BLaER1 (cell line): ENCODE results near the gene HBA2.
"Not testable (repeated sequence)": the region's sequence is repeated elsewhere in the genome, so short reads cannot be mapped to it uniquely, and the experiment has no call there.

Experiments used
- H3K27ac ChIP-seq: shearing (Covaris generic); formaldehyde crosslinking; 2 replicates; pipeline ENCODE4 v1.8.1; 2022
- H3K27me3 ChIP-seq: shearing (Covaris generic); formaldehyde crosslinking; 2 replicates; pipeline ENCODE4 v1.8.1; 2022
- H3K36me3 ChIP-seq: shearing (Covaris generic); formaldehyde crosslinking; 2 replicates; pipeline ENCODE4 v1.8.1; 2022
- H3K4me1 ChIP-seq: shearing (Covaris generic); formaldehyde crosslinking; 2 replicates; pipeline ENCODE4 v1.8.1; 2022
- H3K4me2 ChIP-seq: shearing (Covaris generic); formaldehyde crosslinking; 2 replicates; pipeline ENCODE4 v1.8.1; 2022
- H3K4me3 ChIP-seq: shearing (Covaris generic); formaldehyde crosslinking; 2 replicates; pipeline ENCODE4 v1.8.1; 2022
- H3K9ac ChIP-seq: shearing (Covaris generic); formaldehyde crosslinking; 2 replicates; pipeline ENCODE4 v1.8.1; 2022
- H3K9me3 ChIP-seq: shearing (Covaris generic); formaldehyde crosslinking; 2 replicates; pipeline ENCODE4 v1.8.1; 2022
- H4K20me1 ChIP-seq: shearing (Covaris generic); formaldehyde crosslinking; 2 replicates; pipeline ENCODE4 v1.8.1; 2022
- Cebpa-rat ChIP-seq: shearing (Covaris generic); IDR thresholded peaks from 2 replicates; pipeline ENCODE4 v1.8.1; 2022

HBA2 gene

DNA sequence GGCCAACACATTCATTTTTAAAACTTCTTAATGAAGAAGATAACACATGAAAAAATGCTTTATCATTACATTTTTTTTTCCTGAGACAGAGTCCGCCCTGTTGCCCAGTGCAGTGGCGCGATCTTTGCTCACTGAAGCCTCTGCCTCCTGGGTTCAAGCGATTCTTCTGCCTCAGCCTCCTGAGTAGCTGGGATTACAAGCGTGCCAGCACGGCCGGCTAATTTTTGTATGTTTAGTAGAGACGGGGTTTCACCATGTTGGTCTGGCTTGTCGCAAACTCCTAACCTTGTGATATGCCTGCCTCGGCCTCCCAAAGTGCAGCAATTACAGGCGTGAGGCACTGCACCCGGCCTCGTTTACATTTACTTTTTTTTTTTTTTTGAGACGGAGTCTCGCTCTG lies 20.8 kb downstream of the HBA2 start:
- no peak overlapping the region for H3K27ac ChIP-seq
- no peaks in the 10 kb centered on the region for H3K9me3 ChIP-seq
- peaks cover 100% of the 10 kb centered on the region for H3K36me3 ChIP-seq
- no peak overlapping the region for H3K9ac ChIP-seq
- no peak overlapping the region for H3K4me3 ChIP-seq
- no peaks in the 10 kb centered on the region for H3K4me1 ChIP-seq
- no peak for TF ChIP-seq Cebpa-rat
- no peaks in the 10 kb centered on the region for H3K27me3 ChIP-seq
- H3K4me2 ChIP-seq = no peak overlapping the region
- peaks cover 95% of the 10 kb centered on the region for H4K20me1 ChIP-seq

DNA sequence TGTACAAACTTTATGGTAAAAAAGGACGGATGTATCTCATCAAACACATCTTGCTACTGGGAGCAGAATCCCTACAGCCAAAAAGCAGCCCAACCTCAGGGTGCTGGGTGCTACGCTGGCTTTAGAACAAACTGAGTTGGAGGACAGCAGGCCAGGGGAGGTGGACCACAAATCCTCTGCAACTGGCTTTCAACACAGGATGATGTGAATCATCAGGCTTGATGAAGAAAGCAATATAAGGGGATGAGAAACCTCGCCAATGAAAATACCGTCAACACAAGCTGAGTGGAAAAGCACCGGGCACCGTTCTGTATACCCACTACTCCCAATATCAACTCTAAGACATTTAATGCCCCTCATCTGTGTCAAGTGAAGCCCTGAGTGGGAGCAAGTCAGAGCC lies 21.8 kb downstream of the HBA2 start:
- no peak for TF ChIP-seq Cebpa-rat
- no peaks in the 10 kb centered on the region for H3K27me3 ChIP-seq
- no peak overlapping the region for H3K4me2 ChIP-seq
- H3K9me3 ChIP-seq = no peaks in the 10 kb centered on the region
- no peak overlapping the region for H3K27ac ChIP-seq
- no peak overlapping the region for H3K4me3 ChIP-seq
- peaks cover 100% of the 10 kb centered on the region for H3K36me3 ChIP-seq
- H3K4me1 ChIP-seq = no peaks in the 10 kb centered on the region
- H3K9ac ChIP-seq = no peak overlapping the region
- peaks cover 95% of the 10 kb centered on the region for H4K20me1 ChIP-seq

DNA sequence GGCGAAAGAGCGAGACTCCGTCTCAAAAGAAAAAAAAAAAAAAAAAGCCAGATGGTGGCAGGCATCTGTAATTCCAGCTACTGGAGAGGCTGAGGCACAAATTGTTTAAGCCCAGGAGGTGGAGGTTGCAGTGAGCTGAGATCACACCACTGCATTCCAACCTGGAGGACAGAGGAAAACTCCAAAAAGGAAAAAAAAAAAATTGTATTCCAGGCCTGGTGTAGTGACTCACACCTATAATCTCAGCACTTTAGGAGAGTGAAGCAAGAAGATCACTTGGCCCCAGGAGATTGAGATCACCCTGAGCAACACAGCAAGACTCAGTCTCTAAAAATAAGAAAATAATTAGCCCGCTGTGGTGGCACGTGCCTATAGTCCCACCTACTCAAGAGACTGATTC lies 27.7 kb downstream of the HBA2 start:
- Histone ChIP-seq H3K4me1 (no peaks in the 10 kb centered on the region), H3K4me2 (no peak overlapping the region), H4K20me1 (peaks cover 93% of the 10 kb centered on the region), H3K4me3 (no peak overlapping the region), H3K27ac (no peak overlapping the region), H3K27me3 (no peaks in the 10 kb centered on the region), H3K9me3 (no peaks in the 10 kb centered on the region), H3K9ac (no peak overlapping the region), H3K36me3 (peaks cover 100% of the 10 kb centered on the region)
- TF ChIP-seq Cebpa-rat = no peak

DNA sequence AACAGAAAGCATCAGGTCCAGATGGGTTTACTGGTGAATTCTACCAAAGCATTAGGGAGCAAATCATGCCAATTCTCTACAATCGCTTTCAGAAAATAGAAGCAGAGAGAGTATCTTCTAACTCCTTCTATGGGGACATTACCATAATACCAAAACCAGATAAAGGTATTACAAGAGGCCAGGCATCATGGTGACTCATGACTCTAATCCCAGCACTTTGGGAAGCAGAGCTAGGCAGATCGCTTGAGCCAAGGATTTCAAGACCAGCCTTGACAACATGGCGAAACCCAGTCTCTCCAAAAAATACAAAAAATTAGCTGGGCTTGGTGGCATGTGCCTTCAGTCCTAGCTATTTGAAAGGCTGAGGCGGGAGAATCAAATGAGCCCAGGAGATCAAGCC lies 30.6 kb downstream of the HBA2 start:
- H3K4me3 ChIP-seq = no peak overlapping the region
- H3K9ac ChIP-seq = no peak overlapping the region
- peaks cover 95% of the 10 kb centered on the region for H4K20me1 ChIP-seq
- H3K4me2 ChIP-seq = no peak overlapping the region
- no peak for TF ChIP-seq Cebpa-rat
- H3K27ac ChIP-seq = no peak overlapping the region
- H3K27me3 ChIP-seq = no peaks in the 10 kb centered on the region
- H3K36me3 ChIP-seq = peaks cover 100% of the 10 kb centered on the region
- H3K4me1 ChIP-seq = no peaks in the 10 kb centered on the region
- H3K9me3 ChIP-seq = no peaks in the 10 kb centered on the region

GRCh38 chr16:204046-204445 lies 31.4 kb downstream of the HBA2 start:
- H3K27me3 ChIP-seq, H3K9ac ChIP-seq, H3K4me3 ChIP-seq, H3K9me3 ChIP-seq, H3K4me2 ChIP-seq, H3K27ac ChIP-seq, H3K4me1 ChIP-seq: not testable (repeated sequence)
- Histone ChIP-seq H3K36me3 (peaks cover 100% of the 10 kb centered on the region), H4K20me1 (peaks cover 97% of the 10 kb centered on the region)

DNA sequence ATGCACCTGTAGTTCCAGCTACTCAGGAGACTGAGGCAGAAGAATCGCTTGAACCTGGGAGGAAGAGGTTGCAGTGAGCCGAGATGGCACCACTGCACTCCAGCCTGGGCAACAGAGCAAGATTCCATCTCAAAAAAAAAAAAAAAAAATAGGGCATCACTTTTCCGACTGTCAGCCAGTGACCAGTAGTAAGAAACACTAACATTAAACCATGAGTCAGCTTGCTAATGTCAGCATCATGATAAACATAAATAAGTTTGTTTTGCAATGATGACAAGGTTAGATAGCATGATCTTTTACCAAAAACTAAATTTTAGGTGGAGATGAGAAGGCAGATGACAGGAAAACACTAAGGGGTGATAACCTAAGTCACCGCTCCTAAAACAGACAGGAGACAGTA lies 36.7 kb downstream of the HBA2 start:
- not testable (repeated sequence) for H3K4me3 ChIP-seq, H3K9ac ChIP-seq, H3K27me3 ChIP-seq, H3K9me3 ChIP-seq, H3K27ac ChIP-seq, H3K4me2 ChIP-seq, H3K4me1 ChIP-seq
- Histone ChIP-seq H3K36me3 (peaks cover 100% of the 10 kb centered on the region), H4K20me1 (peaks cover 100% of the 10 kb centered on the region)

- not testable (repeated sequence) for H3K27me3 ChIP-seq, H3K9ac ChIP-seq, H3K9me3 ChIP-seq, H3K27ac ChIP-seq, H3K4me3 ChIP-seq, H3K4me1 ChIP-seq, H3K4me2 ChIP-seq
- peaks cover 100% of the 10 kb centered on the region for H4K20me1 ChIP-seq
- H3K36me3 ChIP-seq = peaks cover 100% of the 10 kb centered on the region
These were observed 39.0 kb downstream of the HBA2 start for GRCh38 chr16:211631-212180.

DNA sequence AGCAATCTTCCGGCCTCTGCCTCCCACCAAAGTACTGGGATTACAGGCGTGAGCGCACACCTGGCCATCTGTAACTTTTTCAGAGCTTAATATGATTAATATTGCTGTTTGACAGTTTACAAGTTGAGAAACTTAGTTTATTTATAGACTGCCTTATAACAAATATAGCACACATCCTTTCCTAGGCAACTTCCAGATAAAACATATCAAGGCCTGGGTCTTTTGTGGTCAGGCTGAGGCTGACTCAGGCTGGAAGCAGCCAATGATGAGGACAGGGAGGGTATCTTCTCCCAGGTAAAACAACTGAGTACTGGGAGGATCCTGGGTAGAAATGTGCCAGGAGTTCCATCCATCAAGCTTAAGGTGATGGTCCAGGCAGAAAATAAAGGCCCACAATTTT lies 40.3 kb downstream of the HBA2 start:
- no peaks in the 10 kb centered on the region for H3K27me3 ChIP-seq
- H3K4me3 ChIP-seq = no peak overlapping the region
- no peak for TF ChIP-seq Cebpa-rat
- no peak overlapping the region for H3K4me2 ChIP-seq
- no peaks in the 10 kb centered on the region for H3K9me3 ChIP-seq
- H4K20me1 ChIP-seq = peaks cover 100% of the 10 kb centered on the region
- 0 out of 2 replicates have a peak overlapping the region, but pooled peaks have one; percentile 4 for H3K9ac ChIP-seq
- H3K4me1 ChIP-seq = no peaks in the 10 kb centered on the region
- no peak overlapping the region for H3K27ac ChIP-seq
- H3K36me3 ChIP-seq = peaks cover 100% of the 10 kb centered on the region

GRCh38 chr16:220021-220420 lies 47.3 kb downstream of the HBA2 start:
- Histone ChIP-seq H3K36me3 (peaks cover 100% of the 10 kb centered on the region), H3K27ac (no peak overlapping the region)
- TF ChIP-seq Cebpa-rat = no peak

More at GRCh38 chr16:220021-220420, 47.3 kb downstream of the HBA2 start:
- H4K20me1 ChIP-seq = peaks cover 100% of the 10 kb centered on the region
- no peak overlapping the region for H3K4me3 ChIP-seq
- no peaks in the 10 kb centered on the region for H3K27me3 ChIP-seq
- no peak overlapping the region for H3K9ac ChIP-seq
- no peaks in the 10 kb centered on the region for H3K9me3 ChIP-seq
- no peak overlapping the region for H3K4me2 ChIP-seq
- no peaks in the 10 kb centered on the region for H3K4me1 ChIP-seq
